Measurements from ENCODE around the gene HMX2. TPM values are rescaled to one million over a fixed set of nuclear protein-coding genes. Genes with fewer than 3 reads are reported as not detected.

The HMX2 gene
- total RNA-seq, 1 experiment from 2014 or later, result not detected

- BruUV-seq (replicated peaks), result no TSS peak
- H3K9ac ChIP-seq (ENCODE audit: low read length), result no peak overlapping the region
- CTCF ChIA-PET, result no interaction called here
- H3K9me2 ChIP-seq (replicated peaks; ENCODE audit: low read length), result no peaks in the 10 kb centered on the region
- no peaks in the 10 kb centered on the region for H4K20me1 ChIP-seq (ENCODE audit: low read length)
- no peak for TF ChIP-seq EZH2 (IDR thresholded peaks at IDR 0.05; ENCODE audit: low read length, unreplicated experiment)
- TF ChIP-seq CTCF (conservative IDR thresholded peaks at IDR 0.05; ENCODE audit: low read depth, low read length), result no peak
- no peak for TF ChIP-seq EZH2phosphoT487 (IDR thresholded peaks at IDR 0.05; ENCODE audit: borderline replicate concordance, low read length)
- peaks cover 23% of the 10 kb centered on the region for H3K4me1 ChIP-seq (ENCODE audit: insufficient read depth, low read length)
- H3K27me3 ChIP-seq (ENCODE audit: low read length), result peaks cover 42% of the 10 kb centered on the region
- peak overlapping the region; percentile 76 for H3K4me2 ChIP-seq (ENCODE audit: low read length)
- intact Hi-C loops (cut with micrococcal nuclease), result loop anchor here (1.0 to 2.0 kb wide), 3 partner anchors 91 to 426 kb away; no protein-coding TSS in a partner anchor
- H3K9me3 ChIP-seq (ENCODE audit: low read length), result no peaks in the 10 kb centered on the region
- H3K27ac ChIP-seq (ENCODE audit: low read length), result no peak overlapping the region
- peak overlapping the region; percentile 55; the same call in 1 of the 2 replicates for H2AFZ ChIP-seq (ENCODE audit: low read length)
- ATAC-seq, result no peak
- no peaks in the 10 kb centered on the region for H3K79me2 ChIP-seq (ENCODE audit: low read length)
- POLR2A ChIA-PET (ENCODE audit: unreplicated experiment), result no interaction called here
- DNase-seq, result no peak
- H3K36me3 ChIP-seq (ENCODE audit: low read depth, low read length), result no peaks in the 10 kb centered on the region
- peak overlapping the region; percentile 47; the same call in 1 of the 2 replicates for H3K4me3 ChIP-seq (ENCODE audit: low read length)
- H3F3A ChIP-seq (ENCODE audit: low read length, unreplicated experiment), result no peaks in the 10 kb centered on the region
Observed at GRCh38 chr10:123133541-123134342, 14.2 kb upstream of the HMX2 start.

GRCh38 chr10:123134343-123134914, 13.5 kb upstream of the HMX2 start:
- intact Hi-C loops (cut with micrococcal nuclease), result no loop called here
- no peaks in the 10 kb centered on the region for H3K36me3 ChIP-seq (ENCODE audit: low read depth, low read length)
- no peak for TF ChIP-seq EZH2 (IDR thresholded peaks at IDR 0.05; ENCODE audit: low read length, unreplicated experiment)
- no peak for TF ChIP-seq CTCF (conservative IDR thresholded peaks at IDR 0.05; ENCODE audit: low read depth, low read length)
- no peak for TF ChIP-seq EZH2phosphoT487 (IDR thresholded peaks at IDR 0.05; ENCODE audit: borderline replicate concordance, low read length)
- ATAC-seq (no peak), DNase-seq (no peak)
- H3K4me2 ChIP-seq (ENCODE audit: low read length), result no peak overlapping the region
- no peaks in the 10 kb centered on the region for H3K79me2 ChIP-seq (ENCODE audit: low read length)
- H3F3A ChIP-seq (ENCODE audit: low read length, unreplicated experiment), result no peaks in the 10 kb centered on the region
- H3K27me3 ChIP-seq (ENCODE audit: low read length), result peaks cover 49% of the 10 kb centered on the region
- ChIA-PET CTCF (no interaction called here), POLR2A (ENCODE audit: unreplicated experiment) (no interaction called here)
- no peak overlapping the region for H3K27ac ChIP-seq (ENCODE audit: low read length)
- no peaks in the 10 kb centered on the region for H4K20me1 ChIP-seq (ENCODE audit: low read length)
- H2AFZ ChIP-seq (ENCODE audit: low read length), result no peak overlapping the region
- no peaks in the 10 kb centered on the region for H3K9me3 ChIP-seq (ENCODE audit: low read length)
- no peak overlapping the region for H3K9ac ChIP-seq (ENCODE audit: low read length)
- H3K9me2 ChIP-seq (replicated peaks; ENCODE audit: low read length), result no peaks in the 10 kb centered on the region
- no TSS peak for BruUV-seq (replicated peaks)
- H3K4me1 ChIP-seq (ENCODE audit: insufficient read depth, low read length), result peaks cover 19% of the 10 kb centered on the region
- H3K4me3 ChIP-seq (ENCODE audit: low read length), result no peak overlapping the region

- ChIA-PET CTCF (no interaction called here), POLR2A (ENCODE audit: unreplicated experiment) (no interaction called here)
- Histone ChIP-seq H3K4me3 (ENCODE audit: low read length) (no peak overlapping the region), H3K79me2 (ENCODE audit: low read length) (no peaks in the 10 kb centered on the region), H3F3A (ENCODE audit: low read length, unreplicated experiment) (no peaks in the 10 kb centered on the region), H3K9ac (ENCODE audit: low read length) (no peak overlapping the region), H4K20me1 (ENCODE audit: low read length) (no peaks in the 10 kb centered on the region), H3K9me3 (ENCODE audit: low read length) (no peaks in the 10 kb centered on the region), H3K4me1 (ENCODE audit: insufficient read depth, low read length) (peaks cover 14% of the 10 kb centered on the region), H3K4me2 (ENCODE audit: low read length) (no peak overlapping the region), H3K9me2 (replicated peaks; ENCODE audit: low read length) (no peaks in the 10 kb centered on the region), H3K27me3 (ENCODE audit: low read length) (peaks cover 54% of the 10 kb centered on the region), H2AFZ (ENCODE audit: low read length) (no peak overlapping the region), H3K27ac (ENCODE audit: low read length) (no peak overlapping the region), H3K36me3 (ENCODE audit: low read depth, low read length) (no peaks in the 10 kb centered on the region)
- TF ChIP-seq EZH2phosphoT487 (IDR thresholded peaks at IDR 0.05; ENCODE audit: borderline replicate concordance, low read length) (no peak), CTCF (conservative IDR thresholded peaks at IDR 0.05; ENCODE audit: low read depth, low read length) (no peak), EZH2 (IDR thresholded peaks at IDR 0.05; ENCODE audit: low read length, unreplicated experiment) (no peak)
- DNase-seq, result no peak
- ATAC-seq, result no peak
- BruUV-seq (replicated peaks), result no TSS peak
- intact Hi-C loops (cut with micrococcal nuclease), result no loop called here
Observed at GRCh38 chr10:123134915-123135414, 13.0 kb upstream of the HMX2 start.
